H9 (cell line): Measurements from ENCODE around the gene ZNF521. TPM values are rescaled to one million over a fixed set of nuclear protein-coding genes. Genes with fewer than 3 reads are reported as not detected.

ENCODE experiments used
- DNase-seq: peaks from one replicate; pipeline ENCODE4 v3.0.0-alpha.2; 2017
- H2AFZ ChIP-seq: one replicate; pipeline ENCODE4 v1.6.1; 2013; ENCODE audit warnings: mild to moderate bottlenecking, low read length, control low read depth, moderate library complexity
- H2AK5ac ChIP-seq: 2 replicates; pipeline ENCODE4 v1.6.1; 2013; ENCODE audit warnings: low read length, control low read depth, mixed read lengths; ENCODE audit not compliant: insufficient read length
- H2BK120ac ChIP-seq: one replicate; pipeline ENCODE4 v1.6.1; 2013; ENCODE audit warnings: low read depth, mild to moderate bottlenecking, low read length, control low read depth, inconsistent platforms; ENCODE audit not compliant: poor library complexity, severe bottlenecking
- H2BK12ac ChIP-seq: 2 replicates; pipeline ENCODE4 v1.6.1; 2013; ENCODE audit warnings: low read length, control low read depth, mixed read lengths, low read depth; ENCODE audit not compliant: insufficient read length
- H2BK15ac ChIP-seq: 2 replicates; pipeline ENCODE4 v1.6.1; 2013; ENCODE audit warnings: low read depth, low read length, control low read depth
- H2BK20ac ChIP-seq: one replicate; pipeline ENCODE4 v1.6.1; 2013; ENCODE audit warnings: low read depth, mild to moderate bottlenecking, low read length, control low read depth, inconsistent platforms; ENCODE audit not compliant: poor library complexity, severe bottlenecking
- H2BK5ac ChIP-seq: 2 replicates; pipeline ENCODE4 v1.6.1; 2013; ENCODE audit warnings: low read length, control low read depth, mixed read lengths; ENCODE audit not compliant: insufficient read length
- H3K14ac ChIP-seq: 2 replicates; pipeline ENCODE4 v1.6.1; 2013; ENCODE audit warnings: low read length, control low read depth; ENCODE audit not compliant: insufficient read depth
- H3K18ac ChIP-seq: 2 replicates; pipeline ENCODE4 v1.6.1; 2013; ENCODE audit warnings: low read depth, mild to moderate bottlenecking, mixed read lengths, low read length, control low read depth; ENCODE audit not compliant: insufficient read length
- H3K23ac ChIP-seq: 2 replicates; pipeline ENCODE4 v1.6.1; 2013; ENCODE audit warnings: low read length, control low read depth, mixed read lengths, low read depth; ENCODE audit not compliant: insufficient read length
- H3K23me2 ChIP-seq: 2 replicates; pipeline ENCODE4 v1.6.1; 2013; ENCODE audit warnings: low read depth, mild to moderate bottlenecking, mixed read lengths, low read length, control low read depth; ENCODE audit not compliant: insufficient read length, poor library complexity, severe bottlenecking
- H3K27ac ChIP-seq: 2 replicates; pipeline ENCODE4 v1.5.1; 2013; ENCODE audit warnings: low read length, control low read depth, mixed read lengths, low read depth; ENCODE audit not compliant: insufficient read length
- H3K27me3 ChIP-seq: 2 replicates; pipeline ENCODE4 v1.6.1; 2013; ENCODE audit warnings: low read length, control low read depth, inconsistent platforms; ENCODE audit not compliant: insufficient read depth
- H3K4ac ChIP-seq: 2 replicates; pipeline ENCODE4 v1.6.1; 2013; ENCODE audit warnings: low read depth, mild to moderate bottlenecking, control low read depth, inconsistent platforms, low read length, moderate library complexity
- H3K4me1 ChIP-seq: 2 replicates; pipeline ENCODE4 v1.6.1; 2013; ENCODE audit warnings: low read length, control low read depth, inconsistent platforms; ENCODE audit not compliant: insufficient read depth
- H3K4me2 ChIP-seq: 2 replicates; pipeline ENCODE4 v1.6.1; 2013; ENCODE audit warnings: low read length, control low read depth, mixed read lengths; ENCODE audit not compliant: insufficient read length, insufficient read depth
- H3K56ac ChIP-seq: 2 replicates; pipeline ENCODE4 v1.6.1; 2013; ENCODE audit warnings: low read depth, mild to moderate bottlenecking, mixed read lengths, low read length, control low read depth; ENCODE audit not compliant: insufficient read length
- H3K79me1 ChIP-seq: 2 replicates; pipeline ENCODE4 v1.6.1; 2013; ENCODE audit warnings: low read depth, mild to moderate bottlenecking, moderate library complexity, low read length, control low read depth, inconsistent platforms; ENCODE audit not compliant: insufficient read depth, poor library complexity, severe bottlenecking
- H3K79me2 ChIP-seq: 2 replicates; pipeline ENCODE4 v1.6.1; 2013; ENCODE audit warnings: low read length, control low read depth, inconsistent platforms; ENCODE audit not compliant: insufficient read depth
- H3K9ac ChIP-seq: 2 replicates; pipeline ENCODE4 v1.6.1; 2013; ENCODE audit warnings: low read length, control low read depth, mixed read lengths; ENCODE audit not compliant: insufficient read length; ENCODE audit errors: extremely low read depth
- H3K9me3 ChIP-seq: one replicate; pipeline ENCODE4 v1.6.1; 2013; ENCODE audit warnings: low read depth, low read length, inconsistent platforms; ENCODE audit not compliant: control insufficient read depth
- H3T11ph ChIP-seq: one replicate; pipeline ENCODE4 v1.6.1; 2013; ENCODE audit warnings: mild to moderate bottlenecking, low read length, control low read depth, inconsistent platforms
- H4K20me1 ChIP-seq: one replicate; pipeline ENCODE4 v1.6.1; 2013; ENCODE audit not compliant: control insufficient read depth, insufficient read length, insufficient read depth
- H4K5ac ChIP-seq: 2 replicates; pipeline ENCODE4 v1.6.1; 2013; ENCODE audit warnings: low read depth, mild to moderate bottlenecking, mixed read lengths, low read length, control low read depth; ENCODE audit not compliant: insufficient read length
- H4K8ac ChIP-seq: replicated peaks from 2 replicates; pipeline ENCODE4 v1.6.1; 2013; ENCODE audit warnings: low read length, control low read depth, mixed read lengths, low read depth; ENCODE audit not compliant: insufficient read length
- H4K91ac ChIP-seq: 2 replicates; pipeline ENCODE4 v1.6.1; 2013; ENCODE audit warnings: low read depth, mild to moderate bottlenecking, moderate library complexity, mixed read lengths, low read length, control low read depth; ENCODE audit not compliant: insufficient read length
- H3K27ac Mint-ChIP-seq, 3 experiments: 2 replicates in 2 of 3; 3 replicates in 1 of 3; pipeline ENCODE4 v1.8.0; 2020 to 2021; ENCODE audit warnings: mixed read lengths in 3 of 3, mild to moderate bottlenecking in 1 of 3, moderate library complexity in 1 of 3
- H3K27me3 Mint-ChIP-seq: 2 replicates; pipeline ENCODE4 v1.8.0; 2021; ENCODE audit warnings: low read depth, mild to moderate bottlenecking, moderate library complexity, mixed read lengths
- H3K36me3 Mint-ChIP-seq, 3 experiments: 2 replicates in 2 of 3; 3 replicates in 1 of 3; pipeline ENCODE4 v1.8.0; 2020 to 2021; ENCODE audit warnings: low read depth in 3 of 3, mixed read lengths in 3 of 3; ENCODE audit not compliant: insufficient read depth in 1 of 3
- H3K4me1 Mint-ChIP-seq, 2 experiments: 2 replicates each; pipeline ENCODE4 v1.8.0; 2020; ENCODE audit warnings: mixed read lengths in 2 of 2
- H3K4me3 Mint-ChIP-seq, 2 experiments: 2 replicates in 1 of 2; 3 replicates in 1 of 2; pipeline ENCODE4 v1.8.0; 2020 to 2021; ENCODE audit warnings: mild to moderate bottlenecking in 2 of 2, mixed read lengths in 2 of 2, moderate library complexity in 1 of 2
- H3K9me3 Mint-ChIP-seq, 2 experiments: 2 replicates in 1 of 2; 3 replicates in 1 of 2; pipeline ENCODE4 v1.8.0; 2020; ENCODE audit warnings: mild to moderate bottlenecking in 2 of 2, mixed read lengths in 2 of 2, moderate library complexity in 1 of 2
- WGBS: extraction: QIAGEN DNeasy Blood & Tissue Kit; methylation state at CpG from one replicate; pipeline ENCODE4 v1.1.7; 2013; ENCODE audit warnings: missing lambda C conversion rate, low lambda C conversion rate, mixed read lengths; ENCODE audit not compliant: insufficient read length; ENCODE audit errors: extremely low coverage; 5-methylcytosine and 5-hydroxymethylcytosine counted together
- total RNA-seq: library from RNA; stranded (reverse); gene quantifications from 2 replicates; pipeline ENCODE4 v1.2.1, GENCODE V29; 2021
- TF ChIP-seq, protein P1 (sequence below): fragments of 200-600 bp; sonication (generic); conservative IDR thresholded peaks from 3 replicates; pipeline ENCODE4 v1.8.0; 2021; ENCODE audit warnings: antibody characterized with exemption, mild to moderate bottlenecking

ZNF521 gene
- total RNA-seq, 1 experiment from 2014 or later: 3.3 TPM

DNA sequence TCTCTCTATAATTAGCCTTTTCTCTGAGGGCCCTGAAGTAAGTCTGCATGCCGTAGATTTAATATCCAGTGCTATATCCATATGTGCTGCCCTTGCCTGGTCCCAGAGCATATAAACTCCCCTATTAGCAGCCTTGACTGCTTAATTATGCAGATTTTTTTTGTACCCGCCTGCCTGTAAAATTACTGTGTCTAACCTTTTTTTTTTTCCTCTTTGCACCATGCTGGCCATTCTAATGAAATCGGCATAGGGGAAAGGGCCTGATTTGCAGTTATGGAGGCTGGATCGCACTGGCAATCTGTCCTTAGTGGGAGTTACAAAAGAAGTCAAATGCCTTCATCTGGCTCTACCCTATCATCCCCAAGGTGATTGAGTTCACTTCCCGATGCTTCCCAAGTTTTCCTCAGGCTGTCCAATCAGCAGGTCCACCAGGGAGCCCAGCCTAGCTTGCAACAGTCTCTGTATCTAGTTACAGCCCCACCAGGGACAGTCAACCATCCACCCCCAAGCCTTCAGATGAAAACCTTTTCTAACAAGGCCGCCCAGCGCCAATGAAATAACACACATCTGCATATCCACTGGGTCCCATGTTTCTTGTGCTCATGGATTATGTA lies 239.0 kb downstream of the ZNF521 start:
- Histone ChIP-seq H2BK12ac (no peak overlapping the region), H2AFZ (no peak overlapping the region), H3K18ac (no peak overlapping the region), H4K5ac (no peak overlapping the region), H3K23ac (no peak overlapping the region), H4K20me1 (no peaks in the 10 kb centered on the region), H3K23me2 (no peaks in the 10 kb centered on the region), H2BK15ac (no peak overlapping the region), H3K27ac (no peak overlapping the region), H3K4me1 (no peaks in the 10 kb centered on the region), H4K91ac (no peak overlapping the region), H2AK5ac (no peak overlapping the region), H3K79me2 (no peaks in the 10 kb centered on the region), H3K9me3 (no peaks in the 10 kb centered on the region), H3T11ph (no peak overlapping the region), H3K79me1 (no peaks in the 10 kb centered on the region), H3K9ac (no peak overlapping the region), H2BK20ac (no peak overlapping the region), H4K8ac (no peak overlapping the region), H2BK5ac (no peak overlapping the region), H3K27me3 (no peaks in the 10 kb centered on the region), H2BK120ac (no peak overlapping the region), H3K14ac (no peak overlapping the region), H3K56ac (no peak overlapping the region), H3K4ac (no peak overlapping the region), H3K4me2 (no peak overlapping the region)
- TF ChIP-seq, protein P1, sequence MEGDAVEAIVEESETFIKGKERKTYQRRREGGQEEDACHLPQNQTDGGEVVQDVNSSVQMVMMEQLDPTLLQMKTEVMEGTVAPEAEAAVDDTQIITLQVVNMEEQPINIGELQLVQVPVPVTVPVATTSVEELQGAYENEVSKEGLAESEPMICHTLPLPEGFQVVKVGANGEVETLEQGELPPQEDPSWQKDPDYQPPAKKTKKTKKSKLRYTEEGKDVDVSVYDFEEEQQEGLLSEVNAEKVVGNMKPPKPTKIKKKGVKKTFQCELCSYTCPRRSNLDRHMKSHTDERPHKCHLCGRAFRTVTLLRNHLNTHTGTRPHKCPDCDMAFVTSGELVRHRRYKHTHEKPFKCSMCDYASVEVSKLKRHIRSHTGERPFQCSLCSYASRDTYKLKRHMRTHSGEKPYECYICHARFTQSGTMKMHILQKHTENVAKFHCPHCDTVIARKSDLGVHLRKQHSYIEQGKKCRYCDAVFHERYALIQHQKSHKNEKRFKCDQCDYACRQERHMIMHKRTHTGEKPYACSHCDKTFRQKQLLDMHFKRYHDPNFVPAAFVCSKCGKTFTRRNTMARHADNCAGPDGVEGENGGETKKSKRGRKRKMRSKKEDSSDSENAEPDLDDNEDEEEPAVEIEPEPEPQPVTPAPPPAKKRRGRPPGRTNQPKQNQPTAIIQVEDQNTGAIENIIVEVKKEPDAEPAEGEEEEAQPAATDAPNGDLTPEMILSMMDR: no peak
- DNase-seq: peak; percentile 28
- Mint-ChIP-seq H3K27me3 (no peaks in the 10 kb centered on the region), H3K4me1 (peaks cover 16 to 27% of the 10 kb centered on the region in 2 experiments), H3K9me3 (peaks cover 0 to 4% of the 10 kb centered on the region in 2 experiments; a peak in 1 of 5 replicates), H3K4me3 (no peak overlapping the region), H3K27ac (peak overlapping the region in 1 of 3 experiments; percentile 2; a peak in 2 of 7 replicates), H3K36me3 (peaks cover 0 to 9% (median 5%) of the 10 kb centered on the region in 3 experiments; a peak in 4 of 7 replicates)
- no CpG with 5 or more reads among the region's 7 CpGs for WGBS
